Measurements from ENCODE around the gene CPXM2.

Gene CPXM2

DNA sequence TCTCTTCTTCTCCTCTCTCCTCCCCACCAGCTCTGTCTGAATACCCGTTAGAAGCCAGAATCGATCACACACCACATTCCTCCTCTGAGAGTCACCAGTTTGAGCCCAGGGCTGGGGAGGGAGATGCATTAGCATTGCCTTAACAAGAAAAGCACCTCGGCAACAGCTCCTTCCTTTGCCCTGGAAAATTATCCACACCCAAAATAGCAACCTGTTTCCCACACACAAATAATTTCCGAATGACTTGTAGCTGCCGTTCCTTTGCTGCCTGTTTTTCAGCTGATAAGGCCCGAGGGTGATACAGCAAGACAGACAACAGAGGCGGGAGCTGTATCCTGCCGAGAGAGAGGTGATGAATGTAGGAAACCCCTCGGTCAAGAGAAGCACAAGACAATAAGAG lies 91.3 kb downstream of the CPXM2 start:
- Histone ChIP-seq H3K9ac (ENCODE audit: low read length) (no peak overlapping the region), H3F3A (ENCODE audit: insufficient read depth) (no peaks in the 10 kb centered on the region), H4K20me1 (ENCODE audit: low read depth, low read length) (no peaks in the 10 kb centered on the region), H2AFZ (ENCODE audit: low read depth, low read length, severe bottlenecking) (no peak overlapping the region), H3K27ac (ENCODE audit: low read depth, low read length) (no peak overlapping the region), H3K9me3 (ENCODE audit: insufficient read depth, low read length) (no peaks in the 10 kb centered on the region), H3K4me2 (ENCODE audit: low read depth, low read length, poor library complexity, severe bottlenecking) (no peak overlapping the region), H3K79me2 (ENCODE audit: insufficient read depth, low read length) (no peaks in the 10 kb centered on the region), H3K4me3 (ENCODE audit: insufficient read depth, low read length, poor library complexity, severe bottlenecking) (no peak overlapping the region), H3K9me2 (replicated peaks; ENCODE audit: insufficient read depth, low read length) (no peaks in the 10 kb centered on the region), H3K27me3 (ENCODE audit: low read length) (peaks cover 3% of the 10 kb centered on the region; the same call in 1 of the 2 replicates), H3K36me3 (ENCODE audit: low read length) (no peaks in the 10 kb centered on the region)
- TF ChIP-seq, protein P1, sequence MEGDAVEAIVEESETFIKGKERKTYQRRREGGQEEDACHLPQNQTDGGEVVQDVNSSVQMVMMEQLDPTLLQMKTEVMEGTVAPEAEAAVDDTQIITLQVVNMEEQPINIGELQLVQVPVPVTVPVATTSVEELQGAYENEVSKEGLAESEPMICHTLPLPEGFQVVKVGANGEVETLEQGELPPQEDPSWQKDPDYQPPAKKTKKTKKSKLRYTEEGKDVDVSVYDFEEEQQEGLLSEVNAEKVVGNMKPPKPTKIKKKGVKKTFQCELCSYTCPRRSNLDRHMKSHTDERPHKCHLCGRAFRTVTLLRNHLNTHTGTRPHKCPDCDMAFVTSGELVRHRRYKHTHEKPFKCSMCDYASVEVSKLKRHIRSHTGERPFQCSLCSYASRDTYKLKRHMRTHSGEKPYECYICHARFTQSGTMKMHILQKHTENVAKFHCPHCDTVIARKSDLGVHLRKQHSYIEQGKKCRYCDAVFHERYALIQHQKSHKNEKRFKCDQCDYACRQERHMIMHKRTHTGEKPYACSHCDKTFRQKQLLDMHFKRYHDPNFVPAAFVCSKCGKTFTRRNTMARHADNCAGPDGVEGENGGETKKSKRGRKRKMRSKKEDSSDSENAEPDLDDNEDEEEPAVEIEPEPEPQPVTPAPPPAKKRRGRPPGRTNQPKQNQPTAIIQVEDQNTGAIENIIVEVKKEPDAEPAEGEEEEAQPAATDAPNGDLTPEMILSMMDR (IDR thresholded peaks at IDR 0.05; ENCODE audit: insufficient read depth, low read length, poor library complexity, severe bottlenecking), result no peak
- TF ChIP-seq EZH2phosphoT487 (conservative IDR thresholded peaks at IDR 0.05; ENCODE audit: low read length), result no peak

DNA sequence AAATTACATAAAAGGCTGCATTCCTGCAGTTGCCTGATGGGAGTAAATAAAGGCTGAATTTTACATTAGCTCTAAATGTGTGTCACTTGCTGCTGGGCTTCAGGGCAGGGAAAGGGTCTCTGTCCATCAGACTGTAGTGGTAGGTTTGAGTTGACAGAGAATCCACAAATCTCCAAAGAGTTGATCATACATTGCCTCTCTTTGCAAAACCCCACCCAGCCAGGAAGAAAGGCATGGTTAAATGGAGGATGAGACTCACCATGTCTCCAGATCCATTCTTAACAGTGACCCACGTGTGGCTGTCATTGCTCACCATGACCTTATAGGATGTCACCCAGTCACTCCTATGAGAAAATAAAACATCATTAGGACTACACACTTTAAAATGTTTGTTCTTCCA lies 92.8 kb downstream of the CPXM2 start:
- no peak overlapping the region for H3K4me2 ChIP-seq (ENCODE audit: low read depth, low read length, poor library complexity, severe bottlenecking)
- H3K9me2 ChIP-seq (replicated peaks; ENCODE audit: insufficient read depth, low read length), result no peaks in the 10 kb centered on the region
- no peak overlapping the region for H3K4me3 ChIP-seq (ENCODE audit: insufficient read depth, low read length, poor library complexity, severe bottlenecking)
- H3K9me3 ChIP-seq (ENCODE audit: insufficient read depth, low read length), result no peaks in the 10 kb centered on the region
- no peaks in the 10 kb centered on the region for H3K36me3 ChIP-seq (ENCODE audit: low read length)
- TF ChIP-seq EZH2phosphoT487 (conservative IDR thresholded peaks at IDR 0.05; ENCODE audit: low read length), result no peak
- TF ChIP-seq, protein P1 (IDR thresholded peaks at IDR 0.05; ENCODE audit: insufficient read depth, low read length, poor library complexity, severe bottlenecking), result no peak
- no peaks in the 10 kb centered on the region for H4K20me1 ChIP-seq (ENCODE audit: low read depth, low read length)
- no peak overlapping the region for H3K27ac ChIP-seq (ENCODE audit: low read depth, low read length)
- H3K9ac ChIP-seq (ENCODE audit: low read length), result no peak overlapping the region
- no peaks in the 10 kb centered on the region for H3K79me2 ChIP-seq (ENCODE audit: insufficient read depth, low read length)
- no peak overlapping the region for H2AFZ ChIP-seq (ENCODE audit: low read depth, low read length, severe bottlenecking)
- H3K27me3 ChIP-seq (ENCODE audit: low read length), result peaks cover 3% of the 10 kb centered on the region; the same call in 1 of the 2 replicates
- no peaks in the 10 kb centered on the region for H3F3A ChIP-seq (ENCODE audit: insufficient read depth)

DNA sequence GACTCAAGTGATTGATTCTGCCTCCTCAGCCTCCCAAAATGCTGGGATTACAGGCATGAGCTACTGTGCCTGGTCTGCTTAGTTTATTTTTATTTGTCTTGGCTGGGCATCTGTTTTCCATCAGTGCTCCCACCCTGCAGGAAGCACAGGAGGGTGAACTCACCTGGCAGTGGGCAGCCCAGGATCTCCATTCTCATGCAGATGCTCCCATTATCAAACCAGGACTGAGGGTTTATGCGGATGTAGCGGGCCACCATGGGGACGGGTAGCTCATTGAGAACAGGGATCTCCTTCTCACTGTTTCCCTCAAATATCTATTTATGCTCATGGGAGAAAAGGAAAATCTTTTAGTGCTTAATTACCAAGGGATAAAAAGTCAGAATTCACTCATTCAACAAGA lies 93.8 kb downstream of the CPXM2 start:
- Histone ChIP-seq H3K27me3 (ENCODE audit: low read length) (peaks cover 3% of the 10 kb centered on the region; the same call in 1 of the 2 replicates), H3F3A (ENCODE audit: insufficient read depth) (no peaks in the 10 kb centered on the region), H4K20me1 (ENCODE audit: low read depth, low read length) (no peaks in the 10 kb centered on the region), H3K9me2 (replicated peaks; ENCODE audit: insufficient read depth, low read length) (no peaks in the 10 kb centered on the region), H3K9ac (ENCODE audit: low read length) (no peak overlapping the region), H3K36me3 (ENCODE audit: low read length) (no peaks in the 10 kb centered on the region), H3K4me2 (ENCODE audit: low read depth, low read length, poor library complexity, severe bottlenecking) (no peak overlapping the region), H2AFZ (ENCODE audit: low read depth, low read length, severe bottlenecking) (no peak overlapping the region), H3K9me3 (ENCODE audit: insufficient read depth, low read length) (no peaks in the 10 kb centered on the region), H3K27ac (ENCODE audit: low read depth, low read length) (no peak overlapping the region), H3K79me2 (ENCODE audit: insufficient read depth, low read length) (no peaks in the 10 kb centered on the region), H3K4me3 (ENCODE audit: insufficient read depth, low read length, poor library complexity, severe bottlenecking) (no peak overlapping the region)
- TF ChIP-seq, protein P1 (IDR thresholded peaks at IDR 0.05; ENCODE audit: insufficient read depth, low read length, poor library complexity, severe bottlenecking), result no peak
- no peak for TF ChIP-seq EZH2phosphoT487 (conservative IDR thresholded peaks at IDR 0.05; ENCODE audit: low read length)

Data from SU-DHL-6 (cell line).